Measurements from ENCODE around the gene MAZ.
"Not testable (repeated sequence)": the region's sequence is repeated elsewhere in the genome, so short reads cannot be mapped to it uniquely, and the experiment has no call there.

The MAZ gene

DNA sequence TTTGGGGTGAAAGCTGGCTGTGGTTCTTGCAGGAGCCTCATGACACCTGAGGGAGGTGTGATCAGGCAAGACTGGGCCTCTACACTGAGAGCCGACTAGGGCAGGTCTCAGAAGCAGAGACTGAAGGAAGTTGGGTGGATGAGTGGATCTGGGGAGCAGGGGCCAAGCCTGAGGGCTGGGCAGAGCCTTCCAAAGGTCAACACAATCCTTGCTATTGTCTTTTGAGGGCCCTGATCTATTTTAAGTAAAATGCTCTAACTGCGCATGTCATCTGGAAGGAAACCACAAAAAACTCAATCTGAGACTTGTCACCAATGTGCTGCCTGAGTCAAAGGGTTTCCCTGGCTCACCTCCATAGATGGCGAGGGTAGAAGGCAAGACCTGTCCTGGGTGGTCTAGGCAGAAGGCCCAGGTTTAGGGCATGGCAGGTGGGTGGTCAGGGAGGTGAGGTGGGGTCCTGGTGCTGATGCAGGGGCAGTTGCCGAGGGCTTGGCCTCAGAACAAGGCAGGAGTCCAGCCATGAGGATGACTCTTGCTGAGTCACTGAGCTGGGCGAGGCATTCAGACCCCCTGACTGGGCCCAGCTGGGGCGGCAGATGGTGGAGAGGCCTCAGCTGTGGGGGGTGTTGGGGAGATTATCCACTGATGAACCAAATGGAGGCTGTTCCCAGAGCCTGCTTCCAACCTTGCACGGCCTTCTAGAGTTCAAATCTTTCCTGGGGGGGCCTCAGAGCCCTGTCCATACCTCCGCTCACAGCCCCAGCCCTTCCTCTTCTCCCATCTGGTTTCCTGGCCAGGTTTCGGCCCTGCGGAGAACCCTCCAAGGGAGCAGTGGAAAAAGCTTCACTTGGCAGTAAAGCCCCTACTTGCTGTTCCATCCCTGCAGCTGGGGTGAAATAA lies 19.1 kb downstream of the MAZ start:
- no peak for DNase-seq

DNA sequence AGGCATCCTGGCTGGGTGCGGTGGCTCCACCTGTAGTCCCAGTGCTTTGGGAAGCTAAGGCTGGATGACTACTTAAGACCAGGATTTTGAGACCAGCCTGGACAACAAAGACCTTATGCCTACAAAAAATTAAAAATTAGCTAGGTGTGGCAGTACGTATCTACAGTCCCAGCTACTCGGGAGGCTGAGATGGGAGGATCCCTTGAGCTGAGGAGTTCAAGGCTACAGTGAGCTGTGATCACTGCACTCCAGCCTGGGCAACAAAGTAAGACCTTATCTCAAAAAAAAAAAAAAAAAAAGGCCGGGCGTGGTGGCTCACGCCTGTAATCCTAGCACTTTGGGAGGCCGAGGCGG lies 20.0 kb downstream of the MAZ start:
- DNase-seq = no peak

DNA sequence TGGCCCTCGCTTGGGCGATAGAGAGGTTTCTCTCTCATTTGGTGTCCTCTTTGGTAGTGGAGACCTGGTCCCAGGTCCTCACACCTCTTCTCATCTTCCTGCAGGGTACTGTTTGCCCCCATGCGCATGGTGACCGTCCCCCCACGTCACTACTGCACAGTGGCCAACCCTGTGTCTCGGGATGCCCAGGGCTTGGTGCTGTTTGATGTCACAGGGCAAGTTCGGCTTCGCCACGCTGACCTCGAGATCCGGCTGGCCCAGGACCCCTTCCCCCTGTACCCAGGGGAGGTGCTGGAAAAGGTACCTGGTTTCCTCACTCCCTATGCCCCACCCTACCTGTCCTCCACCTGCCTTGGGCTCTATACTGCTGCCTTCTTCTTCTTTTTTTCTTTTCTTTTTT lies 24.4 kb downstream of the MAZ start:
- DNase-seq = no peak

DNA sequence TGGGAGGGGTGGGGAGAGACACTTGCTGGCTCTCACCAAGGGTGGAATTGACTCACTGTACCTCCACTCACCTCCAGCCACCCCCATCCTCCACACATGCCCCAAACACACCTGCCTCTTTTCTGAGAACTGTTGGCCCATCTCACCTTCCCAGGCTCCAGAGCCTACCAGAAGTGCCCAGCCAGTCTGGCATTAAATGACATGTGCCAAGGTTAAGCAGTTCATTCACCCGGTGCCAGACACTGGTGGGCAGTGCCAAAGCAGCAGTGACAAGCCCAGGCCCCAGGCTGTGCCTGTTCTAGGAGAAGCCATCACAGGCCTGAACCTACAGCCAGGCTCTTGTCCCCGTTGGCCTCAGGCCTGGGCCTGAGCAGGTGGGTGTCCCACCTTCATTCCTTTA lies 25.2 kb downstream of the MAZ start:
- DNase-seq = no peak

DNA sequence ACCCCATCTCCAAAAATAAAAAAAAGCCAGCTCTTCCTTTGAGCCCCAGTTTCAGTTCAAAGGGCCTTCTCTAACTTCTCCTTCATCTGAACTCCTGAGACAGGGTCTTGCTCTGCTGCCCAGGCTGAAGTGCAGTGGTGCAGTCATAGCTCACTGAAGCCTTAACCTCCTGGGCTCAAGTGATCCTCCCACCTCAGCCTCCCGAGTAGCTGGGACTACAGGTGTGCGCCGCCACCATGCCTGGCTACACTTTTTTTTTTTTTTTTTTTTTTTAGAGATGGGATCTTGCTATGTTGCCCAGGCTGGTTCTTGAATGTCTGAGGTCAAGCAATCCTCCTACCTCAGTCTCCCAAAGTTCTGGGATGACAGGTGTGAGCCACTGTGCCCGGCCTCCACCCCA lies 26.9 kb downstream of the MAZ start:
- DNase-seq = not testable (repeated sequence)

DNA sequence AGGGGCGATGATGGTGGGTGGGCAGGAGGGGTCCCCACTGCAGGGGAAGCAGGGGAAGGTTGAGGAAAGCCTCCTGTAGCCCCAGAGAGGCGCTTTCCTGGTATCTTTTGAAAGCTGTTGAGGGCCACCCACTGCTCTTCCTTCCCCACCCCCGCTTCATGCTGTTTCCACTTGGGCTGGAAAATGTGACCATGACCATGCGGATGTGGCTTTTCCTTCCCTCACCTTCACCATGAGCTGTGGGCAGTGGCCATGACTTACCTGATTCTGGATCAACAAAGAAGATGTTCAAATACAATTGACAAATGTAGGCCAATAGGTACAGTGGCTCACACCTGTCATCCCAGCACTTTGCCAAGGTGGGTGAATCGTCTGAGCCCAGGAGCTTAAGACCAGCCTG lies 27.8 kb downstream of the MAZ start:
- DNase-seq = no peak

DNA sequence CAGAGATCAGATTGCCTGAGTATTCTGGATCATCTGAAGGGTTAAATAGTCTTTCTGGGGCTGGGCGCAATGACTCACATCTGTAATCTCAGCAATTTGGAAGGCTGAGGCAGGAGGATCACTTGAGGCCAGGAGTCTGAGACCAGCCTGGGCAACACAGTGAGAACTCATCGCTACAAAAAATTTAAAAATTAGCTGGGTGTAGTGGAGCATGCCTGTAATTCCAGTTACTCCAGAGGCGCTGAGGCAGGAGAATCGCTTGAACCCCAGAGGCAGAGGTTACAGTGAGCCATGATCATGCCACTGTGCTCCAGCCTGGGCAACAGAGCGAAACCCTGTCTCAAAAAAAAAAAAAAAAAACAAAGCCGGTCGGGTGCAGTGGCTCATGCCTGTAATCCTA lies 29.6 kb downstream of the MAZ start:
- no peak for DNase-seq

DNA sequence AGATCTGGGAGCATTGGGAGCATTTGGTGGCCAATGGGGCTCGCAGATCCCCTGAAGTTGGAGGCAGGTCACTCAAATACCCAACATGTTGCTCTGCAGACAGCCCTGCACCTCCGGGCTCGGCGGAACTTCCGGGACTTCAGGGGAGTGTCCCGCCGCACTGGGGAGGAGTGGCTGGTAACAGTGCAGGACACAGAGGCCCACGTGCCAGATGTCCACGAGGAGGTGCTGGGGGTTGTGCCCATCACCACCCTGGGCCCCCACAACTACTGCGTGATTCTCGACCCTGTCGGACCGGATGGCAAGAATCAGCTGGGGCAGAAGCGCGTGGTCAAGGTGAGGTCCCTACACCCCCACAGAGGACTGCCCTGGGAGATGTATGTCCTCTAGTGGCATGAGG lies 30.3 kb downstream of the MAZ start:
- no peak for DNase-seq

DNA sequence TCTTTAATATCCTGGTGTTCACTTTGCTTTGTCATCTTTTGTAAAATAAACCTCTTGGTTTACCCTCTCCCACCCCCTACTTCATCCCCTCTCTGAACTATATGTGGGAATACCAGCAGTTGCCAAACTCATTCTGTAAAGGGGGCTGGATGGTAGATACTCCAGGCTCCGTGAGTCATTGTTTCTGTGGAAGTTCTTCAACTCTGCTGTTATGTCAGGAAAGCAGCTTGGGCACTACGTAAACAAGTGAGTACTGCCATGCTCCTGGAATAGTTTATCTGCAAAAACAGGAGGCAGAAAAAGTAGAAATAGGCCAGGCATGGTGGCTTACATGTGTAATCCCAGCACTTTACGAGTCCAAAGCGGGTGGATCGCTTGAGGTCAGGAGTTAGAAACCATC lies 31.5 kb downstream of the MAZ start:
- DNase-seq = no peak

DNA sequence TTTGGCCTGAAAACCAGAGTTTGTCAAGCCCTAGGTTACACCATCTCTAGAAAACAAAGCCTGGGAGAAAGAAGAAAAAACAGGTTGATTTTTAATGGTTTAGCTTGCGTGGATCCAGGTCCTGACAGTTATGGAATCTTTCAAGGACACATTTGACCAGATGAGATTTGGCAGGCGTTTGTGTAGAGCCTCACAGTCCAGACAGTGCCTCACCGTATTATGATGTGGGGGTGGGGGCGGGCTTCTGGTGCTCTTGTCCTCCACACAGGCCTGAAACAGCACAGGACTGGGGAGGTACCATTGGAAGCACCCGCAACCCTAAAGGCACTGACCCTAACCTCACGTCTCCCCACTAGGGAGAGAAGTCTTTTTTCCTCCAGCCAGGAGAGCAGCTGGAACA lies 33.5 kb downstream of the MAZ start:
- no peak for DNase-seq

DNA sequence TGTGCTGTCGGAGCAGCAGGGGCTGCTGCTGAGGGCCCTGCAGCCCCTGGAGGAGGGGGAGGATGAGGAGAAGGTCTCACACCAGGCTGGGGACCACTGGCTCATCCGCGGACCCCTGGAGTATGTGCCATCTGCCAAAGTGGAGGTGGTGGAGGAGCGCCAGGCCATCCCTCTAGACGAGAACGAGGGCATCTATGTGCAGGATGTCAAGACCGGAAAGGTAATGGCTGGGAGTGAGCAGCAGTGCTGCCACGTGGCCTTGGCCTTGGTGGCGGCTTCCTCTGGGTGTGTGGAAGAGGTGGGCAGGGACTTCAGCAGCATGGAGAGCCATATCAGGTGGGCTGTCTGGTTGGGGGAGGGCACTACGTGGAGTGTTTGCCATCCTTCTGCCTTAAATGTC lies 33.9 kb downstream of the MAZ start:
- no peak for DNase-seq

DNA sequence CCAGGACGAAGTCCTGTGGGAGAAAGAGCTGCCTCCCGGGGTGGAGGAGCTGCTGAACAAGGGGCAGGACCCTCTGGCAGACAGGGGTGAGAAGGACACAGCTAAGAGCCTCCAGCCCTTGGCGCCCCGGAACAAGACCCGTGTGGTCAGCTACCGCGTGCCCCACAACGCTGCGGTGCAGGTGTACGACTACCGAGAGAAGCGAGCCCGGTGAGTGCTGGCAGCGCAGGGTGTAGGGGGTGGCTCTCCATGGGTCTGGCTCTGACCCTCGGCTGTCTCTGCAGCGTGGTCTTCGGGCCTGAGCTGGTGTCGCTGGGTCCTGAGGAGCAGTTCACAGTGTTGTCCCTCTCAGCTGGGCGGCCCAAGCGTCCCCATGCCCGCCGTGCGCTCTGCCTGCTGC lies 35.3 kb downstream of the MAZ start:
- no peak for DNase-seq

DNA sequence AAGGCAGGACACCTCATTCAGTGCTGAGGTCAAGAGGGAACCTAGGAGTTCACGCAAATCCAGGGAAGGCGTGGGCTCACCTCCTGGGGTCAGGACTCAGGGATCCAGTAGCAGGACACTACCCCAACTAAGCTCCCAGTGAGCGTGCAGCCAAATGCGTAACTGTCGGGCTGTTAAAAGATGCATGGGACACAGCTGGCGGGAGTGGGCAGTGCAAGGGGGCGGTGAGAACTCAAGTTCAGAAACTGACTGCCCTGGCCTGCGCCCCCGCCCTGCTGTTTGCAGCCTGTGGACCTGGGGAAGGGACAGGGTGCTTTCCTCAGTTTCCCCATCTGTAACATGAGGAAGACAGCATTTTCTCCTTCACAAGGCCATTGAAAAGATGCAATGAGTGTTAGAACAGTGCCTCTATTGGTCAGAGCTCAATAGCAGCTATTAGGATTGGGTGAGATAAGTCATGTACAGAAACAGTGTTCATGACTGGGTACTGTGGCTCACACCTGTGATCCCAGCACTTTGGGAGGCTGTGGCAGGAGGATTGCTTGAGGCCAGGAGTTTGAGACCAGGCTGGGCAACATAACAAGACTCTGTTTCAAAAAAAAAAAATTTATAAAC lies 36.5 kb downstream of the MAZ start:
- DNase-seq = peak; percentile 11

DNA sequence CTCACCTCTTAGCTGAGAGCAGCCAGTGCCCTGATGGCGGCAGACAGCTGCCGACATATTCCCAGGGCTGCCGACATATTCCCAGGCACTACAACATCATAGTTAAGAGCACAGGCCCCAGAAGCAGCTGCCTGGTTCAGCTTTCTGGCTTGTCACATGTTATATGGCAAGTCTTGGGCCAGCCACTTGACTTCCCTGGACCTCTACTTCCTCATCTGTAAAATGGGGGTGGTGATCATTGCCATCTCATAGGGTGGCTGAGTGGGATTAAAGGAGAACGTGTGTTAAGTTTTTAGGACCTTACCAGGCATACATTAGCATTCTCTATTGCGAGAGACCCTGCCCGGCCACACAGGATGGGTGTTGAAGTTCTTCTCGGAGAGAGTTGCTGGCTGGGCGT lies 37.6 kb downstream of the MAZ start:
- DNase-seq = no peak

DNA sequence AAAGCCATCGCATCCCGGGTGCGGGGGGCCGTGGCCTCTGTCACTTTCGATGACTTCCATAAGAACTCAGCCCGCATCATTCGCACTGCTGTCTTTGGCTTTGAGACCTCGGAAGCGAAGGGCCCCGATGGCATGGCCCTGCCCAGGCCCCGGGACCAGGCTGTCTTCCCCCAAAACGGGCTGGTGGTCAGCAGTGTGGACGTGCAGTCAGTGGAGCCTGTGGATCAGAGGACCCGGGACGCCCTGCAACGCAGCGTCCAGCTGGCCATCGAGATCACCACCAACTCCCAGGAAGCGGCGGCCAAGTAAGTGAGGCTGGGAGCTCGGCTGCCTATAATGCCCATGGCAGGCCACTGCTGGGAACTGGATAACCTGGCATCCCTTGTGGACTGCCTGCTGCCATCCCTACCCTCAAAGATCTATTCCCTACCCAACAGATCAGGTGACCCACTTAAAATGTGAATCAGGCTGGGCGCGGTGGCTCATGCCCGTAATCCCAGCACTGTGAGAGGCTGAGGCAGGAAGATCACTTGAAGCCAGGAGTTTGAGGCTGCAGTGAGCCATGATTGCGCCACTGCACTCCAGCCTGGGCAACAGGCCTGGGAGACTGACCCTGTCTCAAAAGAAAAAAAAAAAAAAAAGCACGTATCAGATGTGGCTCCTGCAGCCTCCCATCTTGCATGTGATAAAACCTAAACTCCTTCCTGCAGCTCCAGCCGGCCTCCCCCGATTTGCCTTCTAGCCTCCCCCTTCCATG lies 38.4 kb downstream of the MAZ start:
- no peak for DNase-seq

DNA sequence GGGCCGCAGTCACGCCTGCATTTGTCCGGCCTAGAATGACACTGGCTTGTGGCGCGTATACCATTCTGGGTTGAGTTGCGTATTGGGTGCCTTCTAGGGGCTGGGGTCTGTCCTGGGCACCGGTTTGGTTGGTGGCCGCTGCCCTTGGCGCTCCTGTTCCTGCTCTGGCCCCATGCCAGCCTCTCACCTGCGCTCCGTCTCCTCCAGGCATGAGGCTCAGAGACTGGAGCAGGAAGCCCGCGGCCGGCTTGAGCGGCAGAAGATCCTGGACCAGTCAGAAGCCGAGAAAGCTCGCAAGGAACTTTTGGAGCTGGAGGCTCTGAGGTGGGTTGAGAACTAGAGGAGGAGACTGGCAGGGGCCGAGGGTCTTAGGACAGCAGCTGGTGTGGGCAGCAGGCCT lies 39.3 kb downstream of the MAZ start:
- no peak for DNase-seq

DNA sequence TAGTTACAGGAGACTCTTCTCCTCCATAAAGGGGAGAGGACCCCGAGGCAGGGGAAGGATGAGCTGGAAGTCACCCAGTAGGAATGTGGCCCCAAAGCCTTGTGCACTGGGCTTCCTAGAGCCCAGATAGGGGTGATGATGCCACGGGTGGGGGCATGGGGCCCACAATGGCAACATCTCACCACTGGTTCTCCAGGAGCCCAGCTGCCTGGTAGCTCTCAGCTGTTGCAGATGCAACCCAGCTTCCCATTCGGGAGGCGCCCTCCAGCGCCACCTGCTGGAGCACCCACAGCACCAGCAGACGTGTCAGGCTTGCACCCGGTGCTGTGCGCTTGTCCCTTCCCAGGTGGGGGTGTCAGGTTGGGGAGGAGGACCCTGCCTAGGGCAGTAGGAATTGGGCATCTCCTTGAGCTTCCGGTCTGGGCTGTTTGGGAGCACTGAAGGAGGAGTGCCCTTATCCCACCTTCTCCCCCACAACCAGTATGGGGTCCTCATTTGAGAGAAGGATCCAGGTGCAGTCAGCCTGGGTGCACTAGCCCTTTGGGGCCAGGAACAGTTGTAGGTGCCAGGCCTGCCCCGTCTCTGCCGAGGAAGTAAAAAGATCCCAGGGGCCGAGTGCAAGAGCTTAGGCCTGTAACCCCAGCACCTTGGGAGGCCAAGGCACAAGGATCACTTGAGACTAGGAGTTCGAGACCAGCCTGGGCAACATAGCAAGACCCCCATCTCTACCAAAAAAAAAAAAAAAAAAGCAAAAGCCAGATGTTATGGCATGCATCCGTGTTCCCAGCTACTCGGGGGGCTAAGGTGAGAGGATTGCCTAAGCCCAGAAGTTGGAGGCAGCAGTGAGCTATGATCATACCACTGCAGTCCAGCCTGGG lies 42.3 kb downstream of the MAZ start:
- peak; percentile 73 for DNase-seq

DNA sequence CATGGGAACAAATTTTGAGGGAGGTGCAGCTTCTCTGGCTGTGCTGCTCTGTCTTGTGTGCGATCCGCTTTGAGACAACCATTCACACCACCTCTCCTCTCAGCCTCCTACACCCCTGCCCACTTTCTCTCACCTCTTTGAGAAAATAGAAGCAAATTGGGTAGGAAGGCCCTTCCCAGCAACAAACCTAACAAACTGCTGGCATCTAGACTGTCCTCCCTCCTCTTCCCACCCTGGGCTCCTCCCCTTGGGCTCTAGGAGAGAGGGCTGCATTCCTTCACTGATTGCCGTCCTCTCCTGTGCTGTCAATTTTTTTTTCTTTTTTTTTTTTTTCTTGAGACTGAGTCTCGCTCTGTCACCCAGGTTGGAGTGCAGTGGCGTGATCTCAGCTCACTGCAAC lies 43.2 kb downstream of the MAZ start:
- no peak for DNase-seq

DNA sequence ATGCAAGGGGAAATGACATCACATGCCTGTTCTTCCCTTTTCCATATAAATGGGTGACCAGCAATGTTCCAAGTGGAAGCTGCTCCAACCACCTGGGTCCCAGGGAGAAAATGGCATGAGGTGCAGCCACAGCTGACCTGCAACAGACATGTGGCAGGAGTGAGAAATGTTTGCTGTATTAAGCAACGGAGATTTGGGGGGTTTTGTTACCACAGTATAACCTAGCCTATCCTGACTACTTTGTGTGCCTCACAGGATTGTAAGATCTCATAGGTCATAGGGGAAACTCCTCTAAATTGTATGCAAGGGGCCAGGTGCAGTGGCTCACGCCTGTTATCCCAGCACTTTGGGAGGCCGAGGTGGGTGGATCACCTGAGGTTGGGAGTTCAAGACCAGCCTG lies 44.7 kb downstream of the MAZ start:
- DNase-seq = no peak

DNA sequence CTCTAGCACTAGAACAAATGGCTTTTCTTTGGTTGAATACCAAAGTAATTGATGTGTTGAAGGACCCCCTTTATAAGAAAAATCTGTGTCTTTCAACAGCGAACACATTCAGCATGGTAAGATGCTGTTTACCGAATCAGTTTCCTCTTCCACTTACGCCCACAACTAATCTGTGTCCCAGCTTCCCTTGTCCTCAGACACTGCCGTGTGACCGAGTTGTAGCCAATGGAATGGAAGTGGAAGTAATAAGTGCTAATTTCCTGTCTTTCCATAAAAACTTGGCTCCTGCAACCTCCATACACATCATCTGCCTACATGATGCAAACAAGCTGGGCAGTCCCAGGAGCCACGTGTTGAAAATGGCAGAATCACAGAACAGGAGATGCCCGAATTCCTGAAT lies 46.3 kb downstream of the MAZ start:
- DNase-seq = no peak

DNA sequence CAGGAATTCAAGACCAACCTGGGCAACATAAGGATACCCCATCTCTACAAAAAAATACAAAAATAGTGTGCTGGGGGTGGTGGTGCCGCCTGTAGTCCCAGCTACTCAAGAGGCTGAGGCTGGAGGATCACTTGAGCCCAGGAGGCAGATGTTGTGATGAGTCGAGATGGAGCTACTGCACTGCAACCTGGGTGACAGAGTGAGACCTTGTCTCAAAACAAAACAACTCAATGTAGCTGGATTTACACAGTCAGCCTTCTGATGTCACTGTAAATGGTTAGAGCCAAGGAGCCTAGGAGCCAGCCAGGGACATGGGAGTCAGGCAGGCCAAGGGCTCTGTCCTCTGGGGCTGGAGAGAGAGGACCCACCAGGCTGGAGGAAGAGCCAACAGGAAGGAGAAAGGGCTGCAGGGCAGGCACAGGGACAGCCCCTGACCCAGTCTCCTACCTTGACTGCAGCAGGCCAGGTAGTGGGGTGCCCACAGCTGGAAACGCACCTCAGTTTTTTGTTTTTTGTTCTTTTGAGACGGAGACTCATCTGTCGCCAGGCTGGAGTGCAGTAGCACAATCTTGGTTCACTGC lies 48.3 kb downstream of the MAZ start:
- DNase-seq = no peak

DNA sequence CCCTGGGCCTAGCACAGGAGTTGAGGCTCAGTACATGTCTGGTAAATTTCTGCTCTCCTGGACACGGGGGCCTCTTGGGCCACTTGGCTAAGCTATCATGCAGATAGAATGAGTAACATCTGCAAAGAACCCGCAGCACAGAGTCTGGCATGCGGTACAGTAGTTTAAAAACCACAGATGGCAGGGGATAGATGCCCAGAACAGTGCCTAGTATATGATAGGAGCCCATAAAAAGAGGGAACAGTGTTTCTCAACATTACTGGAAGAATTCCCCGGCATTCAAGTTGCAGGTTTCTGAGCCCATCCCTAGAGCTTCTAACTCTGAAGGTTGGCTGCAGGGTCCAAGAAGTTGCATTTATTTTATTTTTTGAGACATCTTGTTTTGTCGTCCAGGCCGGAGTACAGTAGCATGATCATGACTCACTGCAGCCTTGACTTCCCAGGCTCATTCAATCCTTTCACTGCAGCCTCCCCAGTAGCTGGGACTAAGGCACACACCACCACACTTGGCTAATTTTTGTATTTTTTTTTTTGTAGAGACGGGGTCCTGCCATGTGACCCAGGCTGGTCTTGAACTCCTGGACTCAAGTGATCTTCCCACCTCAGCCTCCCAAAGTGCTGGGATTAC lies 50.9 kb downstream of the MAZ start:
- no peak for DNase-seq

Data from hematopoietic multipotent progenitor cell treated with erythropoietin and hydrocortisone succinate and interleukin-3 and kit ligand, for 8 days (in vitro differentiated cells).